ENCODE data around the gene FOSB. TPM values are rescaled to one million over a fixed set of nuclear protein-coding genes. Genes with fewer than 3 reads are reported as not detected.

FOSB gene
- total RNA-seq, 4 donors from 2014 or later, result 0.85 to 56.1 (median 9.6) TPM

DNA sequence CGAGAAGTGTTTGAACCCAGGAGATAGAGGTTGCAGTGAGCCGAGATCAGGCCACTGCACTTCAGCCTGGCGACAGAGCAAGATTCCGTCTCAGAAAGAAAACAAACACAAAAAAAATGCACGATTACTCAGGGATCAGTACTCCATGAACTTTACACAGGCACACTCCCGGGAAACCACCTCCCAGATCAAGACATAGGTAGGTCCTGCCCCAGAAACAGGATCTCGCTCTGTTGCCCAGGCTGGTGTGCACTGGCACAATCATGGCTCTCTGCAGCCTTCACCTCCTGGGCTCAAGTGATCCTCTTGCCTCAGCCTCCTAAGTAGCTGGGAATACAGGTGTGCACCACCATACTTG lies 50.7 kb downstream of the FOSB start:
- no peaks in the 10 kb centered on the region for H3K9me3 ChIP-seq
- peak overlapping the region in 3 of 4 donors; percentile 27 to 87 (median 77) for H3K27ac ChIP-seq
- H3K36me3 ChIP-seq, result peaks cover 0 to 53% (median 0%) of the 10 kb centered on the region in 3 donors
- H3K27me3 ChIP-seq, result no peaks in the 10 kb centered on the region
- TF ChIP-seq, protein P1, sequence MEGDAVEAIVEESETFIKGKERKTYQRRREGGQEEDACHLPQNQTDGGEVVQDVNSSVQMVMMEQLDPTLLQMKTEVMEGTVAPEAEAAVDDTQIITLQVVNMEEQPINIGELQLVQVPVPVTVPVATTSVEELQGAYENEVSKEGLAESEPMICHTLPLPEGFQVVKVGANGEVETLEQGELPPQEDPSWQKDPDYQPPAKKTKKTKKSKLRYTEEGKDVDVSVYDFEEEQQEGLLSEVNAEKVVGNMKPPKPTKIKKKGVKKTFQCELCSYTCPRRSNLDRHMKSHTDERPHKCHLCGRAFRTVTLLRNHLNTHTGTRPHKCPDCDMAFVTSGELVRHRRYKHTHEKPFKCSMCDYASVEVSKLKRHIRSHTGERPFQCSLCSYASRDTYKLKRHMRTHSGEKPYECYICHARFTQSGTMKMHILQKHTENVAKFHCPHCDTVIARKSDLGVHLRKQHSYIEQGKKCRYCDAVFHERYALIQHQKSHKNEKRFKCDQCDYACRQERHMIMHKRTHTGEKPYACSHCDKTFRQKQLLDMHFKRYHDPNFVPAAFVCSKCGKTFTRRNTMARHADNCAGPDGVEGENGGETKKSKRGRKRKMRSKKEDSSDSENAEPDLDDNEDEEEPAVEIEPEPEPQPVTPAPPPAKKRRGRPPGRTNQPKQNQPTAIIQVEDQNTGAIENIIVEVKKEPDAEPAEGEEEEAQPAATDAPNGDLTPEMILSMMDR (IDR thresholded peaks at IDR 0.05), result no peak
- TF ChIP-seq POLR2A (IDR thresholded peaks at IDR 0.05), result no peak
- no peak overlapping the region for H3K4me3 ChIP-seq
- H3K4me1 ChIP-seq, result peaks cover 2 to 71% (median 25%) of the 10 kb centered on the region in 4 donors
- DNase-seq, result peak in 2 of 3 donors; percentile 59 to 68

DNA sequence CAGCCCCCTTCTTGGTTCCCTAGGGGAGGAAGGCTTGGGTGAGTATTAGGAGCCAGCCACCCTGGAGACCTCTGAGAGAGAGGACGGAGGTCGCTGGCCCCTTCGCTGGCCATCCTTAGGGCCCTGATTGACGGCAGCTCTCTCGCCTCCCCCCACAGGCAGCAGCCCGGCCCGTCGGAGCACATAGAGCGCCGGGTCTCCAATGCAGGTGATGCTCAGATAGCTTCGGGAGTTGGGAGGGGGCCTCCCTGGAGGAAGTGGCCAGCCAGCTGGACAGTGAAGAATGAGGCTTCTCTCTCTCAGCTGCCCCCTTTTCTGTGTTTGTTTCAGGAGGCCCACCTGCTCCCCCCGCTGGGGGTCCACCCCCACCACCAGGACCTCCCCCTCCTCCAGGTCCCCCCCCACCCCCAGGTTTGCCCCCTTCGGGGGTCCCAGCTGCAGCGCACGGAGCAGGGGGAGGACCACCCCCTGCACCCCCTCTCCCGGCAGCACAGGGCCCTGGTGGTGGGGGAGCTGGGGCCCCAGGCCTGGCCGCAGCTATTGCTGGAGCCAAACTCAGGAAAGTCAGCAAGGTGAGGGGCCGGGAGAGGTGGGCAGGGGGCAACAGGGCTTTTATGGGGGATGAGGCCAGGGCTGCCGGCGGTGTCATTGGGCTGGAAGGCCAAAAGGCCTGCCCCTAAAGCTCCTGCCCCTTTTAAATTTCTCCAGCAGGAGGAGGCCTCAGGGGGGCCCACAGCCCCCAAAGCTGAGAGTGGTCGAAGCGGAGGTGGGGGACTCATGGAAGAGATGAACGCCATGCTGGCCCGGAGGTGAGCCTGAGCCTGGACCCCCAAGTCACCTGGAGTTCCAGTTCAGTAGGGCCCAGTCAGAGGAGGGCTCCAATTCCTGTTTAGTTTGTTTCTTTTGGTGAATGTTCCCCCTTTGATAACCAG lies 54.5 kb downstream of the FOSB start:
- peaks cover 0 to 88% (median 7%) of the 10 kb centered on the region in 3 donors for H3K36me3 ChIP-seq
- no peaks in the 10 kb centered on the region for H3K27me3 ChIP-seq
- TF ChIP-seq, protein P1 (IDR thresholded peaks at IDR 0.05), result no peak
- no peak for TF ChIP-seq POLR2A (IDR thresholded peaks at IDR 0.05)
- no peaks in the 10 kb centered on the region for H3K9me3 ChIP-seq
- DNase-seq, result no peak
- peaks cover 0 to 37% (median 3%) of the 10 kb centered on the region in 4 donors for H3K4me1 ChIP-seq
- no peak overlapping the region for H3K4me3 ChIP-seq
- no peak overlapping the region for H3K27ac ChIP-seq

DNA sequence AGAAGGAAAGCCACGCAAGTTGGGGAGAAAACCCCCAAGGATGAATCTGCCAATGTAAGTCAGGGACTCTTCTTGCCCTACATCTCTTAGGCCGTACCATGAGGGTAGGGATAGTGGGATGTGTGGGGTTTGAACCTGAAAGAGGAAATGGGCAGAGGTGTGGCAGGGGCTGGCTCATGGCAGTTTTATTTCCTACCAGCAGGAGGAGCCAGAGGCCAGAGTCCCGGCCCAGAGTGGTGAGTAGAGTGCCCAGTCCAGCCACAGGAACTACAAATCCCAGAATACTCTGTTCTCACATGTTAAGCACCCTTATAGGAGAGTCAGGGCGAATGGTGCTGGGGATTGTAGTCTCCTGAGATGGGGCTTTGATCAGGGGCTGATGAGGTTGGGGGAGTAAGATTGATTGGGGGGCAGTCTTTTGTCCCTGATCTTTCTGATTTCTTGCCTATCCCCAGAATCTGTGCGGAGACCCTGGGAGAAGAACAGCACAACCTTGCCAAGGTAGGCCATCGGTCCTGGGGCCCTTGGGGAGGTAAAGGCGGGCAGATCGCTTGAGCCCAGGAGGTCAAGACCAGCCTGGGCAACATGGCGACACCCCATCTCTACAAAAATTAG lies 56.0 kb downstream of the FOSB start:
- H3K36me3 ChIP-seq, result peaks cover 0 to 74% (median 7%) of the 10 kb centered on the region in 3 donors
- peak; percentile 72 to 88 (median 84) for DNase-seq
- H3K27ac ChIP-seq, result peak overlapping the region; percentile 2 to 63 (median 13)
- H3K27me3 ChIP-seq, result no peaks in the 10 kb centered on the region
- peaks cover 0 to 34% (median 3%) of the 10 kb centered on the region in 4 donors for H3K4me1 ChIP-seq
- H3K9me3 ChIP-seq, result no peaks in the 10 kb centered on the region
- no peak overlapping the region for H3K4me3 ChIP-seq
- peak in 1 of 2 donors; percentile 10 for TF ChIP-seq POLR2A (IDR thresholded peaks at IDR 0.05)
- TF ChIP-seq, protein P1 (IDR thresholded peaks at IDR 0.05), result peak; percentile 90 to 97 (median 94)

DNA sequence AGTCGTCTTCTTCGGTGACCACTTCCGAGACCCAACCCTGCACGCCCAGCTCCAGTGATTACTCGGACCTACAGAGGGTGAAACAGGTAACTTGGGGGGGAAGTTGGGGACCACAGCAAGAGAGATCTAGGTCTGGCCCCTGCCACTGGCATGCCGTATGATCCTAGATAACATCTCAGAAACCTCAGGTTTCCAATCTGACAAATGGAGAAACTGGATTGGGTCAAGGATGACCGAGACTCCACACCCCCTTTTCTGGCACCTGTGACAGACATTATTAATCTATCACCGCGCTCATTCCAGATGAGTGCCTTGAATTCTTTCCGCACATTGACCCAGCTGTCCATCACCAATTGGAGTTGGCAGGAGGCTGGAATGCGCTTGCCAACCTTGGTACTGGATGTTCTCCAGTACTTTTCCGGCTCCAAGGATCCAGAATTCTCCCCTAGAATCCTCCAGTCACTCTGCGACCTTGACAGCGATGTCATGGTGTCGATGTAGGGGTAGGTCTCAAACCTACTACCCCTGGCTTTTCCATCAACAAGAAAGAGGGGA lies 56.9 kb downstream of the FOSB start:
- Histone ChIP-seq H3K27ac (no peak overlapping the region), H3K4me1 (peaks cover 0 to 39% (median 5%) of the 10 kb centered on the region in 4 donors), H3K36me3 (peaks cover 0 to 70% (median 7%) of the 10 kb centered on the region in 3 donors), H3K4me3 (no peak overlapping the region), H3K9me3 (no peaks in the 10 kb centered on the region), H3K27me3 (no peaks in the 10 kb centered on the region)
- TF ChIP-seq, protein P1 (IDR thresholded peaks at IDR 0.05), result no peak
- no peak for TF ChIP-seq POLR2A (IDR thresholded peaks at IDR 0.05)
- DNase-seq, result no peak

Small RNA genes lying within 50 kb of the gene (small RNA-seq; reads per million reads assigned to genes)
- gene MIR6088, result 0 reads per million in 2 donors

Other genes with a start within 250 kb of the FOSB start
- gene EXOC3L2, start 222.6 kb upstream of the FOSB start, total RNA-seq, result 1 to 10 TPM; 1.5 to 8.3 (median 1.5) TPM
- 10 to 100 TPM in 3 of 4 donors, 1 to 10 TPM in 1; 8.1 to 63.5 (median 23.4) TPM for gene MARK4, start 216.7 kb upstream of the FOSB start, total RNA-seq
- not detected for gene CKM, start 145.1 kb upstream of the FOSB start, total RNA-seq
- gene KLC3, start 127.2 kb upstream of the FOSB start, total RNA-seq, result not detected
- gene ERCC2, start 97.4 kb upstream of the FOSB start, total RNA-seq, result 10 to 100 TPM; 12.3 to 23.9 (median 14.3) TPM
- 10 to 100 TPM; 16.5 to 53.9 (median 36.2) TPM for gene PPP1R13L, start 62.9 kb upstream of the FOSB start, total RNA-seq
- 10 to 100 TPM in 1 of 4 donors, 1 to 10 TPM in 2, under 1 TPM in 1; 0.88 to 10.7 (median 2.5) TPM for gene POLR1G, start 61.4 kb upstream of the FOSB start, total RNA-seq
- gene ERCC1, start 44.1 kb upstream of the FOSB start, total RNA-seq, result 10 to 100 TPM; 39.9 to 69.3 (median 52.5) TPM
- gene RTN2, start 29.1 kb downstream of the FOSB start, total RNA-seq, result 10 to 100 TPM in 1 of 4 donors, 1 to 10 TPM in 2, under 1 TPM in 1; 0.53 to 42.1 (median 4.3) TPM
- 1 to 10 TPM in 2 of 4 donors, not detected in 2; 1.5 to 1.7 TPM for gene PPM1N, start 30.4 kb downstream of the FOSB start, total RNA-seq
- 100 to 1,000 TPM in 3 of 4 donors, 10 to 100 TPM in 1; 81.7 to 123 (median 112) TPM for gene VASP, start 39.5 kb downstream of the FOSB start, total RNA-seq
- 10 to 100 TPM in 3 of 4 donors, 1 to 10 TPM in 1; 5.0 to 26.6 (median 13.6) TPM for gene OPA3, start 116.8 kb downstream of the FOSB start, total RNA-seq
- gene GPR4, start 134.2 kb downstream of the FOSB start, total RNA-seq, result 1 to 10 TPM in 2 of 4 donors, under 1 TPM in 2; 0.18 to 3.4 (median 1.7) TPM
- 10 to 100 TPM; 17.5 to 60.2 (median 46.9) TPM for gene EML2, start 171.4 kb downstream of the FOSB start, total RNA-seq
- 1 to 10 TPM in 3 of 4 donors, not detected in 1; 4.6 to 6.0 (median 5.6) TPM for gene GIPR, start 200.2 kb downstream of the FOSB start, total RNA-seq
- gene SNRPD2, start 224.0 kb downstream of the FOSB start, total RNA-seq, result 10 to 100 TPM; 47.3 to 86.2 (median 67.3) TPM
- 10 to 100 TPM in 1 of 4 donors, 1 to 10 TPM in 3; 6.1 to 11.6 (median 7.4) TPM for gene QPCTL, start 224.7 kb downstream of the FOSB start, total RNA-seq

Measured in Peyer's patch (tissue), 4 donors.